ENCODE measurements around the gene ACTL7B.

ACTL7B gene

GRCh38 chr9:108831496-108832178 is 24.1 kb downstream of the ACTL7B start:
- TF ChIP-seq CTCF (IDR thresholded peaks at IDR 0.05; ENCODE audit: control insufficient read depth, insufficient read depth, low read depth, low read length, missing control alignments): no peak
- DNase-seq (ENCODE audit: low read depth): no peak
- no peak overlapping the region for H3K4me3 ChIP-seq (ENCODE audit: control insufficient read depth, low read depth, low read length)

GRCh38 chr9:108830272-108830671 is 25.5 kb downstream of the ACTL7B start:
- no peak for DNase-seq (ENCODE audit: low read depth)

GRCh38 chr9:108823829-108824228 is 32.0 kb downstream of the ACTL7B start:
- H3K4me3 ChIP-seq (ENCODE audit: control insufficient read depth, low read depth, low read length): no peak overlapping the region
- DNase-seq (ENCODE audit: low read depth): no peak
- TF ChIP-seq CTCF (IDR thresholded peaks at IDR 0.05; ENCODE audit: control insufficient read depth, insufficient read depth, low read depth, low read length, missing control alignments): no peak

More at GRCh38 chr9:108830272-108830671, 25.5 kb downstream of the ACTL7B start:
- no peak for TF ChIP-seq CTCF (IDR thresholded peaks at IDR 0.05; ENCODE audit: control insufficient read depth, insufficient read depth, low read depth, low read length, missing control alignments)
- H3K4me3 ChIP-seq (ENCODE audit: control insufficient read depth, low read depth, low read length): no peak overlapping the region

- TF ChIP-seq CTCF (IDR thresholded peaks at IDR 0.05; ENCODE audit: control insufficient read depth, insufficient read depth, low read depth, low read length, missing control alignments): no peak
- no peak for DNase-seq (ENCODE audit: low read depth)
- no peak overlapping the region for H3K4me3 ChIP-seq (ENCODE audit: control insufficient read depth, low read depth, low read length)
Measured at GRCh38 chr9:108816037-108816436, 39.7 kb downstream of the ACTL7B start.

- TF ChIP-seq CTCF (IDR thresholded peaks at IDR 0.05; ENCODE audit: control insufficient read depth, insufficient read depth, low read depth, low read length, missing control alignments): no peak
- H3K4me3 ChIP-seq (ENCODE audit: control insufficient read depth, low read depth, low read length): no peak overlapping the region
- no peak for DNase-seq (ENCODE audit: low read depth)
Measured at GRCh38 chr9:108815156-108815555, 40.6 kb downstream of the ACTL7B start.

GRCh38 chr9:108813951-108814601 is 41.7 kb downstream of the ACTL7B start:
- peak; percentile 20 for DNase-seq (ENCODE audit: low read depth)

More at GRCh38 chr9:108813951-108814601, 41.7 kb downstream of the ACTL7B start:
- TF ChIP-seq CTCF (IDR thresholded peaks at IDR 0.05; ENCODE audit: control insufficient read depth, insufficient read depth, low read depth, low read length, missing control alignments): peak; percentile 59
- H3K4me3 ChIP-seq (ENCODE audit: control insufficient read depth, low read depth, low read length): no peak overlapping the region
